GM12801 (cell line): Measurements from ENCODE around the gene OR6K3.

Experiments used
- TF ChIP-seq, protein P1 (sequence below): IDR thresholded peaks from one replicate; pipeline ENCODE4 v1.5.1; 2011; ENCODE audit warnings: control low read depth; ENCODE audit not compliant: insufficient read length; ENCODE audit errors: extremely low read depth

Gene OR6K3

GRCh38 chr1:158700552-158700951 lies 20.0 kb downstream of the OR6K3 start, which contains the start of gene OR6K2:
TSS of gene OR6K2 (minus strand) at chr1:158700652. CDS start at chr1:158700652, 0 bp downstream.
- TF ChIP-seq, protein P1, sequence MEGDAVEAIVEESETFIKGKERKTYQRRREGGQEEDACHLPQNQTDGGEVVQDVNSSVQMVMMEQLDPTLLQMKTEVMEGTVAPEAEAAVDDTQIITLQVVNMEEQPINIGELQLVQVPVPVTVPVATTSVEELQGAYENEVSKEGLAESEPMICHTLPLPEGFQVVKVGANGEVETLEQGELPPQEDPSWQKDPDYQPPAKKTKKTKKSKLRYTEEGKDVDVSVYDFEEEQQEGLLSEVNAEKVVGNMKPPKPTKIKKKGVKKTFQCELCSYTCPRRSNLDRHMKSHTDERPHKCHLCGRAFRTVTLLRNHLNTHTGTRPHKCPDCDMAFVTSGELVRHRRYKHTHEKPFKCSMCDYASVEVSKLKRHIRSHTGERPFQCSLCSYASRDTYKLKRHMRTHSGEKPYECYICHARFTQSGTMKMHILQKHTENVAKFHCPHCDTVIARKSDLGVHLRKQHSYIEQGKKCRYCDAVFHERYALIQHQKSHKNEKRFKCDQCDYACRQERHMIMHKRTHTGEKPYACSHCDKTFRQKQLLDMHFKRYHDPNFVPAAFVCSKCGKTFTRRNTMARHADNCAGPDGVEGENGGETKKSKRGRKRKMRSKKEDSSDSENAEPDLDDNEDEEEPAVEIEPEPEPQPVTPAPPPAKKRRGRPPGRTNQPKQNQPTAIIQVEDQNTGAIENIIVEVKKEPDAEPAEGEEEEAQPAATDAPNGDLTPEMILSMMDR = no peak

DNA sequence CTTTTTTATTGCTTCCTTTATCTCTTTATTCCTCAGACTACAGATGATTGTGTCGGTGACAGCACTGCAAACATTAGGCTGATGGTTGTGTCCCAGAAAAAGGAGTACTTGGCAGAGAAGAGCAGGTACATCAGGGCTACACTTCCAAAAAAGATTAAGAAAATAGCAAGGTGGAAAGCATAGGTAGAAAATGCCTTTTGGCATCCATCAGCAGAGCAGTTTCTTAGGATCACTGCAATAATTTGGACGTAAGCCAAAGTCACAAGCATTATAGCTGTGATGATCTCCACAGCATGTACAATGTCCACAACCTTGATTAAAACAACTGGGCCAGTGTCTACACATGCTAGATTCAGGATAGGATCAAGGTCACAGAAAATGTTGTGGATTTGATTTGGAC lies 25.9 kb downstream of the OR6K3 start:
- TF ChIP-seq, protein P1 = no peak

DNA sequence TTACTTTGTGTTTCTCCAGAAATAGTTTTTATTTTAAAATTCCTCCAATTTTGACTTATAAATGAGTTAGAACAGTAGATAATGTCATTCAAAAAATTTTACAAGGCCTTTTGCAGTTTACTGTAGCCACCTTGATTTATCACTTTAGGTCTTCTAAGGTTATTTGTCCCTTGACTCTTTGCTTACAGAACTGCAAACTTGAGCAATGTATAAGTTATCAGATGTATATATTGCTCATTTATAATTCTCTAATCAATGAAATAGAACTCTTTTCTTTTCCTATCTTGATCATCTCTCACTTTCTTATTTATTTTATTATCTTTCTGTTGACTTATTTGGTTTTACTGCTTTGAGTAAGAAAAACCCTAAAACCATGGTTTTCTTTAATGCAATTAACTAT lies 28.2 kb downstream of the OR6K3 start:
- TF ChIP-seq, protein P1 = no peak

- TF ChIP-seq, protein P1 = no peak
These were observed 28.6 kb downstream of the OR6K3 start for GRCh38 chr1:158691907-158692306.

- TF ChIP-seq, protein P1 = no peak
These were observed 30.6 kb downstream of the OR6K3 start for GRCh38 chr1:158689875-158690274.

- TF ChIP-seq, protein P1 = no peak
These were observed 31.4 kb downstream of the OR6K3 start for GRCh38 chr1:158689110-158689509.

DNA sequence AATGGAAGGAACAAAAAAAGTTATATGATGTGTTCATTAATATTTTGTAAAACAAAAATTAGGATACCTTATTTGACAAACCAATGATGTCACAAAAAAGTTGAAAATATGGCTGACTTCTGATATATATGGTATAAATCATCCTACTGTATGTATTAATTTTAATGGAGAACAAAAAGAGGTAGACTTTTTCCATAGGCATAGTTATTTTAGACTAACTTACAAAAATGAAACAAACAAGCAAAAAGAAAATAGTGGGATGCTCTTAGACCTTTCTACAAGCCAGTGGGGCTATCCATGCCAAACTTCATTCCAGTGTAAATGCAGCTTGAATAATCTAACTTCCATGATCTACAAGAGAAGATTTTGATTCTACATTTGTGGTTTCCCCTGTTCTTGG lies 33.5 kb downstream of the OR6K3 start:
- TF ChIP-seq, protein P1 = no peak
